HUES6 (cell line): ENCODE data around the gene RFC2.

Experiments used
- H3K27ac ChIP-seq: 2 replicates; pipeline ENCODE4 v1.7.0; 2013; ENCODE audit warnings: low read depth, mild to moderate bottlenecking, low read length, inconsistent platforms
- H3K27me3 ChIP-seq: 2 replicates; pipeline ENCODE4 v1.6.1; 2013; ENCODE audit warnings: low read length; ENCODE audit not compliant: control insufficient read depth, insufficient read depth
- H3K36me3 ChIP-seq: 2 replicates; pipeline ENCODE4 v1.6.1; 2013; ENCODE audit warnings: low read length; ENCODE audit not compliant: control insufficient read depth, insufficient read depth
- H3K4me1 ChIP-seq: 2 replicates; pipeline ENCODE4 v1.6.1; 2013; ENCODE audit warnings: low read length; ENCODE audit not compliant: control insufficient read depth, insufficient read depth
- H3K4me3 ChIP-seq: 2 replicates; pipeline ENCODE4 v1.5.1; 2013; ENCODE audit warnings: low read depth, low read length
- H3K9ac ChIP-seq: one replicate; pipeline ENCODE4 v1.6.1; 2013; ENCODE audit warnings: mild to moderate bottlenecking, low read length
- H3K9me3 ChIP-seq: 2 replicates; pipeline ENCODE4 v1.6.1; 2013; ENCODE audit warnings: low read depth, low read length; ENCODE audit not compliant: control insufficient read depth, insufficient read depth

Gene RFC2

DNA sequence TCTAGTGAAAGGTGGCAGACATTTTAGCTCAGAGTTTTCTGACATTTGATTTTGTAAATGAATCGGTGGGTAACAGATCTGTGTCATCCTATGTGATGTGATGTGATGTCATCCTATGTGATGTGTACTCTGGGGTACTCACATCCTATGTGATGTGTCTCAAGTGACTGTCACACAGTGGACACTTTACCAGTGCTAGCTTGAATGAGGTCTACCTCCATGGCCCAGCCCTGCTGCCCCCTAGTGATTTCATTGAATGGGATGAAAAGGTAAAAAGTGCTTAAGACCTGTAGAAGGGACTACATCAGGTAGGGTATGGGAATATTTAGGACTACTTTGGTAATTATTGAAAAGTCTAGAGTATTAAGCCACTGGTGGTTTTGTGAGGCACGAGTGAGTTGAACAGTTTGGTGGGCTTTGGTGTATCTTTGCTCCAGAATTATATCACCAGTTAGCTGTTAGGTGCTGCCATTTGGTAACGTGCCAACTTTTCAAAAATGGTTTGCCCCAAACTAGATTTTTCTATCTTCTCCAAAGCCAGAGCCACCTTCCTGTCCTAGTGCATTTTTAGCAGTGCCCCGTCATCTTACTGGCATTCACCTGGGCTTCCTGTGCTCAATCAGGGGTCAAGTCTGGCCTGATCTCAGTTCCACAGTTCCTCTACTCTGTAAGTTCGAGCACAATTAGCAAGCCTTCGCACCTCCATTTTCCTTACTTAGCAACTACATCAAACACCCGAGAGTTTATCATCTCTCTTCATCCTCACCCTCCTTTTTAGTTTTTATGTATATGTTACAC lies 70.3 kb downstream of the RFC2 start:
- no peak overlapping the region for H3K9ac ChIP-seq
- peaks cover 23% of the 10 kb centered on the region for H3K4me1 ChIP-seq
- H3K36me3 ChIP-seq: peaks cover 74% of the 10 kb centered on the region
- H3K4me3 ChIP-seq: no peak overlapping the region
- no peaks in the 10 kb centered on the region for H3K27me3 ChIP-seq
- no peak overlapping the region for H3K27ac ChIP-seq
- no peaks in the 10 kb centered on the region for H3K9me3 ChIP-seq

- no peaks in the 10 kb centered on the region for H3K9me3 ChIP-seq
- H3K4me3 ChIP-seq: no peak overlapping the region
- peaks cover 23% of the 10 kb centered on the region for H3K4me1 ChIP-seq
- H3K9ac ChIP-seq: no peak overlapping the region
- peaks cover 74% of the 10 kb centered on the region for H3K36me3 ChIP-seq
- no peaks in the 10 kb centered on the region for H3K27me3 ChIP-seq
- no peak overlapping the region for H3K27ac ChIP-seq
Observed at GRCh38 chr7:74183142-74183541, 71.1 kb downstream of the RFC2 start.

DNA sequence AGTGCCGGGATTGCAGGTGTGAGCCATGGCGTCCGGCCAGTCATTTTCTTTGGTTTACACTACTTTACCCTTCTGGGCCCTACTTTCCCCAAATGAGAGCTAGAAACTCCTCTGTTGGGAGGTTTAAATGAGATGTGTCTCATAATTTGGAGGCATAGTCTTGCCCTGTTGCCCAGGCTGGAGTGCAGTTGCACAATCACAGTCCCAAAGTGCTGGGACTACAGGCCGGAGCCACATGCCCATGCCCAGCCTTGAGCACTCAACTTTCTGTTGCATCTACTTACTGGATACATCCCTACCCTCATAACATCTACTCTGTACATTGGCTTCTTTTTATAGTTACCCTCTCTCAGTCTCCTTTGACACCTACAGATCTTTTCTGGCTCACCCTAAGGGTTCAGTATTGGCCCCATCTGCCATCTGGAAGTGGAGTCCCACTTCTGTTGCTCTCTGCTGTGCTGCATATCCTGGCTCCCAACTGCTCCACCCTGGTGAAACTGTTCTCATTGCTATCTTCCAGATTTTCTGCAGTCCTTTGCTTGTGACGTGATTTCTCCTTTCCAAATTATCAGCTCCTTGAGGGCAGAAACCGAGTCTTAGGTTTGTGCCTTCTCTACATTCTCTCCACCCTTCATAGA lies 71.6 kb downstream of the RFC2 start:
- no peak overlapping the region for H3K9ac ChIP-seq
- no peak overlapping the region for H3K4me3 ChIP-seq
- no peaks in the 10 kb centered on the region for H3K9me3 ChIP-seq
- no peak overlapping the region for H3K27ac ChIP-seq
- H3K27me3 ChIP-seq: no peaks in the 10 kb centered on the region
- H3K36me3 ChIP-seq: peaks cover 74% of the 10 kb centered on the region
- H3K4me1 ChIP-seq: peaks cover 24% of the 10 kb centered on the region

DNA sequence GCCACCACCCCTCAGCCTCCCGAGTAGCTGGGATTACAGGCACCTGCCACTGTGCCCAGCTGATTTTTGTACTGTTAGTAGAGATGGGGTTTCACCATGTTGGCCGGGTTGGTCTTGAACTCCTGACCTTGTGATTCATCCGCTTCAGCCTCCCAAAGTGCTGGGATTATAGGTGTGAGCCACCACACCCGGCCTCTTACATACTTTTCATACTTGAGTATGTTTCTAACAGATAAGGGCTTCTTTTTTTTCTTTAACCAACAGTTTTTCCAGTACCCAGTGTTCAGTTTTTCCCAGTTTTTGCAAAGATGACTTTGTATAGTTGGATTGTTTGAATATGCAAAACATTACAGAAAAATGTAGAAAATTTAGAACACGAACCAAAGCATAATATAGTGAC lies 72.4 kb downstream of the RFC2 start:
- Histone ChIP-seq H3K27me3 (no peaks in the 10 kb centered on the region), H3K36me3 (peaks cover 72% of the 10 kb centered on the region), H3K4me3 (no peak overlapping the region), H3K9ac (no peak overlapping the region), H3K4me1 (peaks cover 30% of the 10 kb centered on the region), H3K27ac (no peak overlapping the region), H3K9me3 (no peaks in the 10 kb centered on the region)
